ENCODE results near the gene RNASEL.

DNA sequence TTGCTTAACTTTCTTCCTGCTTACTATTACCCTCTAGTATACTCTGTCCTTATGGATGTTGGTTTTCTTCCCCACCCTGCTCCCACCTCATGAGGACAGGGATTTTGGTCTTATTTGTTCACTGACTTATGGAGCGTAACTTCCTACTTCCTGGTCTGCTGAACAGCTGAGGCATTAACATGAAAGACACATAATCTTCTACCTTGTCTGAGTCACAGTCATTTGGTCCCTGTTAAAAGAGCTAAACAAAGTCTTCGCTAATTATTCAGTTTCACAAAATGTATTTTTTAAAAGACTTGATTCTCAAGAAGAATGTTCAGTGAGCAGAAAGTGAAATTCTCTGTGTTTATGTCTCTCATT, 18.5 kb downstream of the RNASEL start:
- TF ChIP-seq, protein P1, sequence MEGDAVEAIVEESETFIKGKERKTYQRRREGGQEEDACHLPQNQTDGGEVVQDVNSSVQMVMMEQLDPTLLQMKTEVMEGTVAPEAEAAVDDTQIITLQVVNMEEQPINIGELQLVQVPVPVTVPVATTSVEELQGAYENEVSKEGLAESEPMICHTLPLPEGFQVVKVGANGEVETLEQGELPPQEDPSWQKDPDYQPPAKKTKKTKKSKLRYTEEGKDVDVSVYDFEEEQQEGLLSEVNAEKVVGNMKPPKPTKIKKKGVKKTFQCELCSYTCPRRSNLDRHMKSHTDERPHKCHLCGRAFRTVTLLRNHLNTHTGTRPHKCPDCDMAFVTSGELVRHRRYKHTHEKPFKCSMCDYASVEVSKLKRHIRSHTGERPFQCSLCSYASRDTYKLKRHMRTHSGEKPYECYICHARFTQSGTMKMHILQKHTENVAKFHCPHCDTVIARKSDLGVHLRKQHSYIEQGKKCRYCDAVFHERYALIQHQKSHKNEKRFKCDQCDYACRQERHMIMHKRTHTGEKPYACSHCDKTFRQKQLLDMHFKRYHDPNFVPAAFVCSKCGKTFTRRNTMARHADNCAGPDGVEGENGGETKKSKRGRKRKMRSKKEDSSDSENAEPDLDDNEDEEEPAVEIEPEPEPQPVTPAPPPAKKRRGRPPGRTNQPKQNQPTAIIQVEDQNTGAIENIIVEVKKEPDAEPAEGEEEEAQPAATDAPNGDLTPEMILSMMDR (optimal IDR thresholded peaks at IDR 0.05 in 1 of 3, IDR thresholded peaks at IDR 0.05 in 1 of 3, conservative IDR thresholded peaks at IDR 0.05 in 1 of 3; ENCODE audit: extremely low read depth in 1 of 3, insufficient read depth in 2 of 3, low read length in 3 of 3): no peak
- TF ChIP-seq EZH2 (IDR thresholded peaks at IDR 0.05; ENCODE audit: low read length): no peak
